Immature natural killer cell (primary cell): ENCODE data around the gene TGFB2. TPM values are rescaled to one million over a fixed set of nuclear protein-coding genes. Genes with fewer than 3 reads are reported as not detected.

Source experiments
- DNase-seq, 3 donors: peaks; one replicate each; pipeline ENCODE4 v3.0.0; 2022; ENCODE audit warnings: mixed read lengths in 1 of 3
- H3K27ac Mint-ChIP-seq, 6 donors: one replicate each; pipeline ENCODE4 v1.8.0; 2020; ENCODE audit warnings: mixed read lengths in 6 of 6, mild to moderate bottlenecking in 5 of 6, inconsistent platforms in 4 of 6, moderate library complexity in 3 of 6
- H3K27me3 Mint-ChIP-seq, 3 donors: one replicate each; pipeline ENCODE4 v1.8.0; 2020 to 2021; ENCODE audit warnings: low read depth in 3 of 3, mild to moderate bottlenecking in 3 of 3, mixed read lengths in 3 of 3, moderate library complexity in 3 of 3, inconsistent platforms in 1 of 3
- H3K36me3 Mint-ChIP-seq, 3 donors: one replicate each; pipeline ENCODE4 v1.8.0; 2020; ENCODE audit warnings: mixed read lengths in 3 of 3, inconsistent platforms in 2 of 3, mild to moderate bottlenecking in 2 of 3
- H3K4me1 Mint-ChIP-seq, 2 donors: one replicate each; pipeline ENCODE4 v1.8.0; 2020; ENCODE audit warnings: inconsistent platforms in 2 of 2, mild to moderate bottlenecking in 2 of 2, mixed read lengths in 2 of 2, moderate library complexity in 1 of 2
- H3K4me3 Mint-ChIP-seq, 5 donors: one replicate each; pipeline ENCODE4 v1.8.0; 2020; ENCODE audit warnings: mild to moderate bottlenecking in 5 of 5, mixed read lengths in 5 of 5, inconsistent platforms in 3 of 5, moderate library complexity in 3 of 5
- H3K9me3 Mint-ChIP-seq, 6 donors: one replicate each; pipeline ENCODE4 v1.8.0; 2020; ENCODE audit warnings: mild to moderate bottlenecking in 6 of 6, mixed read lengths in 6 of 6, inconsistent platforms in 4 of 6, moderate library complexity in 3 of 6
- polyA plus RNA-seq, 3 donors: library from polyadenylated mRNA; unstranded; fragments of 300-500 nt; fragmentation: Illumina TruSeq; gene quantifications; one replicate each; pipeline ENCODE4 v1.2.3, GENCODE V29; 2021

TGFB2 gene
- polyA plus RNA-seq, 3 donors from 2014 or later: 0.07 TPM; not detected in 2

DNA sequence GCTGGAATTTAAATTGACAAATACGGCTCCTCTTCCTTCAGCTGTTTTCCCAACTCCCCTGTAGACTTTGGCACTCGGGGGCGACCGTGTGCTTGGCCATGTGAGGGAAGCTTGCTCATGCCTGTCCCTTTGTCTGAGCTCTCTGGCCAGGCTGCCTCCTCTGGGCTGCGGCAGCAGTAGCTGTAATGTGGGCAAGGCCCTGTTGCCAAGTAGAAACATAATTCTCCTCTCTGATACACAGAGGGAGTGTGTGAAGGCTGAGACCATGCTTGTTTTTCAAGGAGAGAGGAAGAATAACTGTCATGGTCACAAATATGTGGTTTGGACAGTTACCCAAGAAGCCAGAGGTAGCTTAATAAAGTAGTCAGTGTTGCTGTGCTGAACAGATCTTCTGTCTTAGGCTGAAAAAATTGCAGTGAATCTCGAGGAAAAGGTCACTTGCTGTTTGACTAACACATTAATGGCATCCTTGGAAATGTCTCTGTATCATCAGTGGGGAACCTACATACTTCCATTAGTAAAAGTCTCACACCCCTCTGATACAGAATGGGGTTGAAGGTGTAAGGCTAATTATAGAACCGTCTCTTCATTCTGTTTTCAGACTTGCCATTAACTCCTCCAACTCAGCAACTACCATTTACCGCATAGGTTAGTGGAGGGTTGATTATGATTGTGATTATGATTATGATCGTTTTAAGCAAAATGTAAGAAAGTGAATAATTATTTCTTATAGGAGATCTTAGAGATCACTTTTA, 94.6 kb downstream of the TGFB2 start:
- Mint-ChIP-seq H3K27ac (no peak overlapping the region), H3K4me1 (no peaks in the 10 kb centered on the region), H3K36me3 (no peaks in the 10 kb centered on the region), H3K9me3 (peaks cover 0 to 7% (median 1%) of the 10 kb centered on the region in 6 donors), H3K27me3 (peaks cover 0 to 2% (median 2%) of the 10 kb centered on the region in 3 donors), H3K4me3 (no peak overlapping the region)
- DNase-seq: no peak

DNA sequence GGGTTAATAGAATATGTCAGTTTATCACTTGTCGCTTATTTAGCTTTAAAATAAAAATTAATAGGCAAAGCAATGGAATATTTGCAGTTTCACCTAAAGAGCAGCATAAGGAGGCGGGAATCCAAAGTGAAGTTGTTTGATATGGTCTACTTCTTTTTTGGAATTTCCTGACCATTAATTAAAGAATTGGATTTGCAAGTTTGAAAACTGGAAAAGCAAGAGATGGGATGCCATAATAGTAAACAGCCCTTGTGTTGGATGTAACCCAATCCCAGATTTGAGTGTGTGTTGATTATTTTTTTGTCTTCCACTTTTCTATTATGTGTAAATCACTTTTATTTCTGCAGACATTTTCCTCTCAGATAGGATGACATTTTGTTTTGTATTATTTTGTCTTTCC, 98.1 kb downstream of the TGFB2 start:
- peaks cover 0 to 5% (median 2%) of the 10 kb centered on the region in 3 donors for H3K27me3 Mint-ChIP-seq
- no peaks in the 10 kb centered on the region for H3K36me3 Mint-ChIP-seq
- H3K4me3 Mint-ChIP-seq: no peak overlapping the region
- no peaks in the 10 kb centered on the region for H3K4me1 Mint-ChIP-seq
- H3K9me3 Mint-ChIP-seq: peaks cover 0 to 7% (median 1%) of the 10 kb centered on the region in 6 donors
- H3K27ac Mint-ChIP-seq: no peak overlapping the region
- DNase-seq: no peak

DNA sequence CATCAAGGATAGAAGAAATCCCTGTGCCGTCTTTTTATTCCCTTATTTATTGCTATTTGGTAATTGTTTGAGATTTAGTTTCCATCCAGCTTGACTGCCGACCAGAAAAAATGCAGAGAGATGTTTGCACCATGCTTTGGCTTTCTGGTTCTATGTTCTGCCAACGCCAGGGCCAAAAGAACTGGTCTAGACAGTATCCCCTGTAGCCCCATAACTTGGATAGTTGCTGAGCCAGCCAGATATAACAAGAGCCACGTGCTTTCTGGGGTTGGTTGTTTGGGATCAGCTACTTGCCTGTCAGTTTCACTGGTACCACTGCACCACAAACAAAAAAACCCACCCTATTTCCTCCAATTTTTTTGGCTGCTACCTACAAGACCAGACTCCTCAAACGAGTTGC, 99.0 kb downstream of the TGFB2 start:
- Mint-ChIP-seq H3K4me3 (no peak overlapping the region), H3K27me3 (peaks cover 0 to 5% (median 1%) of the 10 kb centered on the region in 3 donors), H3K27ac (no peak overlapping the region)

DNA sequence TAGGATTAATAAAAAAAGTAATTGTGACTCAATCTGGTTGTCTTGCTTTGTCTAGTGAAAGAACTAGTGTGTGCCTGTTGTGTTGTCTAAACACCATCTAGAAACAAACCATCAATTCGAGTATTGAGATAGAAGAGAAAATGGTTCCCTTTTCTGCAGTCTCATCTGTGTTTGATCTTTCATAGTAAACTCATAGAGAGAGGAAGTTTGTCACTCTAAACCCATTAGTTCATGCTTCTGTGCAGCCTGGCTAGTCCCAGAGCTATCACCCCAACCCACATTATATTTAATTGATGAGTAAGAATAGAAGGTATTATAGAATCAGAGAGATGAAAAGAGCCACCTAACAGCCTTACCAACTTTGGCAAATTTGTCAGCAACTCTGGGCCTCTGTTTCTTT, 99.5 kb downstream of the TGFB2 start:
- H3K4me3 Mint-ChIP-seq: no peak overlapping the region
- no peak overlapping the region for H3K27ac Mint-ChIP-seq
- H3K9me3 Mint-ChIP-seq: peaks cover 0 to 9% (median 4%) of the 10 kb centered on the region in 6 donors
- no peak for DNase-seq
- H3K4me1 Mint-ChIP-seq: no peaks in the 10 kb centered on the region
- no peaks in the 10 kb centered on the region for H3K36me3 Mint-ChIP-seq
- H3K27me3 Mint-ChIP-seq: peaks cover 0 to 3% (median 0%) of the 10 kb centered on the region in 3 donors

More for the DNA sequence above, 99.0 kb downstream of the TGFB2 start:
- Mint-ChIP-seq H3K9me3 (peaks cover 0 to 8% (median 4%) of the 10 kb centered on the region in 6 donors), H3K4me1 (no peaks in the 10 kb centered on the region), H3K36me3 (no peaks in the 10 kb centered on the region)
- no peak for DNase-seq

DNA sequence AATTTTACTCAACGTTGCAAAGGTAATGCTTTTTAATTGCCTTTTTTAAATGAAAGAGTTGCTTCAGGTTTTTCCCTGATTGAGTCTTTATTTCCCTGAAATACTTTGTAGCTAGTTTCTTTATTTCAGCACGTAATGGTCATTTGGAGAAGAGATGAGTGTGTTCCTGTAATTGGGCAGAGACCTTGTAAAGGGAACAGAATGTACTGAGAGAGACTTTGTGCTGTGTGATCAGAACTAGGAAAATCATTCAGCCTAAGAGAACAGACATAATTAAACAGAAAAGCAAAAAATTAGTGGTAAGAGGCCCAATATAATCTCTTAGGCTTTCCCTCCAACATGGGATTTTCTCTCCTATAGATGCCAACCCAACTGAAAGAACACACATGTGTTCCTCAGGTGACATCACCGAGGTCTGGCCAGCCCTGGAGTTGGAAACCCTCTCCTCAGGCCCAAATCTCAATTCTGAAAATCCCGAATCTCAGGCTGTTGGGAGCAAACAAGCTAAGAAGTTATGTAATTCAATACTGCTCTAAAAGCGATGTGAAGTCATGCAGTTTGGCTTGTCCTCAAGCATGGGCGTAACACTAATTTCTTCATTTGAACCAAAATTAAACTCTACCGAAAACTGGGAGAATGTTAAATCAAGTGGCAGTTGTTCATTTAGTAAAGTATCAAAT, 102.0 kb downstream of the TGFB2 start:
- no peak for DNase-seq
- Mint-ChIP-seq H3K4me3 (no peak overlapping the region), H3K36me3 (no peaks in the 10 kb centered on the region), H3K27me3 (peaks cover 0 to 3% (median 1%) of the 10 kb centered on the region in 3 donors), H3K4me1 (no peaks in the 10 kb centered on the region), H3K9me3 (peaks cover 0 to 7% (median 1%) of the 10 kb centered on the region in 6 donors), H3K27ac (no peak overlapping the region)

DNA sequence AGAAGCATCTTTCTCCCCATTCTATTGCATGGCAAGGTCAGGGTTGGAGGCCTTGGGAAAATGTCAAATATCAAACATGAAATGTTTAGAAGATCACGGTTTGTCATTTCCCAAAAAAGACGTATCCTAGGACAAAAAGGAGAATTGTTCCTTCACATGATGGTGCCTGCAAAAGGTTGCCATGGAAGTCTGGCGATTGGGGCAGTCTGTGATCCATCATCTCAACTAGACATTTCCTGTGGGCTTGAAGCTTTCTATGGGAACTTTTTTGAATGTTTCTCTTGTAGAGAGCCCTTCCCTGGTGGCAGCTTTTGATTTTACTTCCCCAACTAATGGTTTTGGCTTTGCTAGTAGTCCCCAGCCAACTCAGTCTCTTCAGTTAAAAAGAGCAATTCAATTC, 106.3 kb downstream of the TGFB2 start:
- no peak for DNase-seq
- H3K9me3 Mint-ChIP-seq: peaks cover 0 to 9% (median 3%) of the 10 kb centered on the region in 6 donors
- no peak overlapping the region for H3K27ac Mint-ChIP-seq
- no peaks in the 10 kb centered on the region for H3K36me3 Mint-ChIP-seq
- no peaks in the 10 kb centered on the region for H3K4me1 Mint-ChIP-seq
- H3K4me3 Mint-ChIP-seq: no peak overlapping the region
- peaks cover 0 to 3% (median 3%) of the 10 kb centered on the region in 3 donors for H3K27me3 Mint-ChIP-seq

DNA sequence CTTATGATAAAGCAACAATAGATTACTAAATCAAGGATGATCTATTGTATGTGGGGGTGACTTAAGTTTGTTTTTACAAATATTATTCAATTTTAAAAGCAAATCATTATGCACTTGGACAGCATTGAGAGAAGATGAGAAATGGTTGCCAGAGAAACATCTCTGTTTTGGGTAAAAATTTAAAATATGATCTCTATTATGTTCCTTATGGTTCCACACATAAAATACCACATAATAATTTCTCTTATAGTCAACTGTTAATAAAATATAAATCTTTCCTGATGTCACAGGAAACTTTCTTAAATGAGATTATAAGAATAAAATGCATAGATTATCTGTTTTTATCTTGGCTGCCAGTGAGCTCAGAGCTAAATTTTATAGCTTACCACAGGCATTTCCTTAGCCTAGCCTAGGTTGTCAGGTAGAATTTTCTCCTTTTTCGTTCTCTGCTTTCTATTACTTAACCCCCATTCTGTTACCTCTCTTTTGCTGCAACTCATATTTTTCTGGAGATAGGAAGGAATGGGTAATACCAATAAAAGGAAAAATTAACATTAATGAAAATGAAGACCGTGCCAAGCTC, 109.7 kb downstream of the TGFB2 start:
- Mint-ChIP-seq H3K9me3 (peaks cover 0 to 4% (median 0%) of the 10 kb centered on the region in 6 donors), H3K27ac (no peak overlapping the region), H3K27me3 (peaks cover 0 to 5% (median 0%) of the 10 kb centered on the region in 3 donors)

DNA sequence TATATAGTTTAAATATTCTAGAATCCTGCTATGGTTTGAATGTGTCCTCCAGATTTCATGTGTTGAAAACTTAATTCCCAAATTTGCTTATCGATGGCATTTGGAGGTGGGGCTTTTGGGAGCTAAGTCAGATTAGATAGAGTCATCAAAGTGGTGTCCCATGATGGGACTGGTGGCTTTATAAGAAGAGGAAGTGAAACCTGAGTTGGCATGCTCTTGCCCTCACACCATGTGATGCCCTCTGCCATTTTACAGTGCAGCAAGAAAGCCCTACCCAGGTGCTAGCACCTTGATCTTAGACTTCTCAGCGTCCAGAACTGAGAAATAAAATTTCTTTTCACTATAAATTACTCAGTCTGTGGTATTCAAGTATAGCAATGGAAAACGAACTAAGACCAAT, 111.3 kb downstream of the TGFB2 start:
- Mint-ChIP-seq H3K27me3 (peaks cover 0 to 3% (median 0%) of the 10 kb centered on the region in 3 donors), H3K27ac (no peak overlapping the region), H3K4me1 (no peaks in the 10 kb centered on the region), H3K36me3 (no peaks in the 10 kb centered on the region), H3K4me3 (no peak overlapping the region), H3K9me3 (peaks cover 0 to 4% (median 0%) of the 10 kb centered on the region in 6 donors)
- no peak for DNase-seq

More for the DNA sequence above, 109.7 kb downstream of the TGFB2 start:
- Mint-ChIP-seq H3K4me1 (no peaks in the 10 kb centered on the region), H3K36me3 (no peaks in the 10 kb centered on the region), H3K4me3 (no peak overlapping the region)
- DNase-seq: no peak

DNA sequence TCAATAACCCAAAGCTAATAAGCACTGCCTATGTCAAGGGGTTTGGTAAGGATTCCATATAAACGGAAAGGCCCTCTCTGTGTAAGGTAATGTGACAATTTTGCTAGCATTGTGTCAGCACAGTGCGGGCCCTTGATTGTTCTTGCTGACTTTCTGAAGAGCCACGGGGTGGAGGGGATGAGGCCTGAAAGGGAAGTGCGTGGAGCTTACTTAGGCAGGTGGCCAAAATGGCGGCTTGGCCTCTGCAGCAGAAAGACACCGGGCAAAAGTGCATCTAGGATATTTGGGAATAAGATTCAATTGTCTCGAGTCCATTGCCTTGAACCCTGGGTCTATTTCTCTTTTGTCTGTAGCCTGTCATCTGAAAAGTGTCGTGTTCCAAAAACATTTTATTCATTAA, 114.3 kb downstream of the TGFB2 start:
- H3K9me3 Mint-ChIP-seq: peaks cover 0 to 2% (median 0%) of the 10 kb centered on the region in 6 donors
- no peak overlapping the region for H3K4me3 Mint-ChIP-seq
- no peaks in the 10 kb centered on the region for H3K36me3 Mint-ChIP-seq
- H3K4me1 Mint-ChIP-seq: no peaks in the 10 kb centered on the region
- no peak overlapping the region for H3K27ac Mint-ChIP-seq
- DNase-seq: no peak
- H3K27me3 Mint-ChIP-seq: peaks cover 0 to 1% (median under 1%) of the 10 kb centered on the region in 3 donors

DNA sequence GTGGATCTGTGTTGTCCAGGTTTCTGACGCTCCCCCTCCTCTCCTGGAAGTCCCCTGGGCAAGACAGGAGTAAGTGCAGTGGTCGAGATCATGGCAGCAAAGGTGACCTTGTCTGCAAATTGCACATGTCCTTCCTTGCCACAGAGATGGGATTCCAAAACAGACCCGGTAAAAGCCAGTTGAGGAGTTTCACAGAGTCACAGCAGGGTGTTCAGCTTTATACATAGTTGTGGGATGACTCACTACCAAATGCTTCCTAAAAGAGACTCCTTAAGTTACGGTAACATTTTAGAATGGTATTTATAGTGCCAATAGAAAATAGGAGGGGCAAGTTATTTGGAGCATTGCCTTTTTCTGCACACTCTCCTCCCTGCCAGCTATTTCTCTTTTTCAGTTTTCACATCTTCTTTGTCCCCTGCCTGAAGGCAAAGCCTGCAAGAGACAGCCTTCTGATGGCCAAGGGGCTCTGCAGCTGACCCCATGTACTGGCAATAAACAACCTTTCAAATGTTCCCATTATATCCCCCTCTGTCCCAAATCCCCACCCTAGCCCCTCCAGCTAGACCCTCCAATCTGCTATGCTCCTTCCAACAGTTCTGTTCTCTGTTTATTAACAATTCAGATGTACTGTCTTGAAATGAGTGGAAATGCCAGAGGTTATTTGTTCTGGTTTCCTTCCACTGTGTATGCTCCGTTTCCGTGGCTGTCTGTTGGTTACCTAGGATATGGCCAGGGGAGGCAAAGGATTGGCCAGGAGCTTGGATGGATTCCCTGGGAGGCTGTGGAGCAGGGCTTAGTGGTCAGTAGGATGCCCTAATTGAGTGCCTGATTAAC, 115.0 kb downstream of the TGFB2 start:
- H3K4me3 Mint-ChIP-seq: no peak overlapping the region
- no peak for DNase-seq
- H3K27me3 Mint-ChIP-seq: peaks cover 0 to 3% (median 1%) of the 10 kb centered on the region in 3 donors
- no peaks in the 10 kb centered on the region for H3K4me1 Mint-ChIP-seq
- H3K36me3 Mint-ChIP-seq: no peaks in the 10 kb centered on the region
- H3K9me3 Mint-ChIP-seq: peaks cover 0 to 2% (median 0%) of the 10 kb centered on the region in 6 donors
- no peak overlapping the region for H3K27ac Mint-ChIP-seq

DNA sequence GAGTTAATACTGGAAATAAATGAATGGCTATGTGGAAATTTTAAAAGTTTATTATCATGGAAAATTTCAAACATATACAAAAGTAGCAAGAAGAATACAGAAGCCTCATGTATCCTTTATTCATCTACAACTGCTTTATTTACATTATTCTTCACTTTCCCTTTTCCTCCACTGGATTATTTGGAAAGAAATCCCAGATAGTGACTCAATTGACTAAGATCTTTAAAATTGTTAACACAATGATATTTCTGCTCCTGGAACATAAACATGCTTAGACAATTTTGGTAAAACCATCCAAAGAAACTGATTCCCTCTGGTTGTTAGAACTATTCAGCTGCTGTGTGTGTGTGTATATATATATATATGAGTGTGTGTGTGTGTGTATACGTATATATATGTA, 116.2 kb downstream of the TGFB2 start:
- peaks cover 0 to 2% (median 0%) of the 10 kb centered on the region in 6 donors for H3K9me3 Mint-ChIP-seq
- H3K4me1 Mint-ChIP-seq: no peaks in the 10 kb centered on the region
- H3K27ac Mint-ChIP-seq: no peak overlapping the region
- H3K36me3 Mint-ChIP-seq: no peaks in the 10 kb centered on the region
- DNase-seq: no peak
- peaks cover 0 to 3% (median 1%) of the 10 kb centered on the region in 3 donors for H3K27me3 Mint-ChIP-seq
- no peak overlapping the region for H3K4me3 Mint-ChIP-seq

DNA sequence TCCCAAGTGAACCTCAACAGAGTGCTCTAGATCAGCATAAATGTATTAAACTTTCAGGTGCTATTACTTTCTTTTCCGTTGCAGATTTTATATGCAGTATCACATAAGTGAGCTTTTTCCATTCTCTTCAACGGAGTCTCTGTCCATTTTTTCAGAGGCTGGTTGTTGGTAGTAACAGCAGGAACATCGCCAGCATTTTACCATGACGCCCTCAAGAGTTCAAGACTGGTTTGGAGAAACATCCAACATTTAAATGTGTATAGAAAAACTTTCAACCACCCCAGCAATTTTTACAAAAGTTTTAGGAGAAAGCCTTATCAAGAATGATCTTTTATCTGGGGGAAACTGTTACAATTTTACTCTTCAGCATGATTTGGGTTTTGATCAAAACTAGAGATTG, 117.0 kb downstream of the TGFB2 start:
- Mint-ChIP-seq H3K27ac (no peak overlapping the region), H3K9me3 (peaks cover 0 to 2% (median 0%) of the 10 kb centered on the region in 6 donors), H3K36me3 (no peaks in the 10 kb centered on the region), H3K4me1 (no peaks in the 10 kb centered on the region), H3K27me3 (peaks cover 0 to 3% (median 1%) of the 10 kb centered on the region in 3 donors), H3K4me3 (no peak overlapping the region)
- no peak for DNase-seq

DNA sequence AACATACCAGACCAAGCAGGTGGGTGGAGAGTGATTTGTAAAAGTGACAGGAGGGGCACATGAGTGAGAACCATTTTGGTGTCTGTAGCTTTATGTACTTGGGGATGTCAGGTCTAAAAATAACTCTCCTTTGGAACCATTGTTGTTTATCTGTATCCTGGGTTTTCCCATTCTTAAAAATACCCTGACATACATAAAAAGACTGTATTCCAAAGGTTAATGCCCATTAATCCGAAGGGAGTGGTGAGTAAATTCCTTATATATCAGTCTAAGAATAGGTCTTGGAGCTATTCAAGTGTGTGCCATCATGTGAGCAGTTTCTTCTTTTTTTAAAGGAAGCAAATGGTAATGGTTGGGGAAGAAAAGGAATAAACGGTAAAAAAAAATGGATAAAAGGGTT, 117.5 kb downstream of the TGFB2 start:
- H3K36me3 Mint-ChIP-seq: no peaks in the 10 kb centered on the region
- peaks cover 0 to 3% (median 1%) of the 10 kb centered on the region in 3 donors for H3K27me3 Mint-ChIP-seq
- H3K27ac Mint-ChIP-seq: no peak overlapping the region
- peaks cover 0 to 2% (median 0%) of the 10 kb centered on the region in 6 donors for H3K9me3 Mint-ChIP-seq
- H3K4me3 Mint-ChIP-seq: no peak overlapping the region
- DNase-seq: no peak
- no peaks in the 10 kb centered on the region for H3K4me1 Mint-ChIP-seq
